B cell (primary cell): Measurements from ENCODE around the gene CROCC. TPM values are rescaled to one million over a fixed set of nuclear protein-coding genes. Genes with fewer than 3 reads are reported as not detected.

ENCODE experiments used
- ATAC-seq: fragments of 200-7000 bp; cut with Tn5 transposase; one replicate; pipeline ENCODE4 v1.10.0; 2021; ENCODE audit warnings: low read depth, mild to moderate bottlenecking, moderate number of reproducible peaks, moderate library complexity
- CTCF ChIA-PET: fragments of 350-600 bp; sonication (Branson Sonifier 250); formaldehyde crosslinking; loops from one replicate; lab custom pipeline; 2021; ENCODE audit warnings: antibody characterized with exemption, inconsistent platforms; lab: Charles Lee
- POLR2A ChIA-PET: fragments of 350-600 bp; sonication (Branson Sonifier 250); formaldehyde crosslinking; loops from one replicate; lab custom pipeline; 2021; ENCODE audit warnings: antibody characterized with exemption; lab: Charles Lee
- DNase-seq: peaks from one replicate; pipeline ENCODE4 v3.0.0; 2013
- H2AFZ ChIP-seq: 2 replicates; pipeline ENCODE4 v1.6.1; 2012; ENCODE audit warnings: mild to moderate bottlenecking, low read depth, low read length; ENCODE audit not compliant: insufficient read depth, poor library complexity, severe bottlenecking
- H3K27ac ChIP-seq, 2 donors: 1 replicate in 1 of 2; 2 replicates in 1 of 2; pipeline ENCODE4 v1.5.1; 2012 to 2013; ENCODE audit warnings: low read length in 2 of 2, mild to moderate bottlenecking in 2 of 2, moderate library complexity in 1 of 2
- H3K27me3 ChIP-seq, 4 experiments: fragments of 200-600 bp in 1 of 4; sonication (generic) in 1 of 4; replicated peaks in 1 of 4; 1 replicate in 2 of 4; 2 replicates in 2 of 4; pipeline versions ENCODE4 v1.6.1 to v1.7.0; 2013 to 2016; ENCODE audit warnings: low read length in 3 of 4, mild to moderate bottlenecking in 2 of 4, mixed read lengths in 1 of 4, moderate library complexity in 1 of 4; ENCODE audit not compliant: insufficient read depth in 4 of 4, control insufficient read depth in 3 of 4; ENCODE audit errors: control extremely low read depth in 1 of 4
- H3K36me3 ChIP-seq, 2 experiments: replicated peaks in 1 of 2; 1 replicate in 1 of 2; 2 replicates in 1 of 2; pipeline versions ENCODE4 v1.6.1 to v1.7.1; 2013; ENCODE audit warnings: low read length in 1 of 2; ENCODE audit not compliant: insufficient read depth in 2 of 2, control insufficient read depth in 1 of 2; ENCODE audit errors: control extremely low read depth in 1 of 2, extremely low read depth in 1 of 2
- H3K4me1 ChIP-seq, 2 donors: fragments of 200-600 bp in 1 of 2; sonication (generic) in 1 of 2; 1 replicate in 1 of 2; 2 replicates in 1 of 2; pipeline versions ENCODE4 v1.5.1 to v1.6.1; 2013 to 2017; ENCODE audit warnings: low read length in 2 of 2; ENCODE audit not compliant: control insufficient read depth in 2 of 2, insufficient read depth in 2 of 2
- H3K4me2 ChIP-seq: replicated peaks from 2 replicates; pipeline ENCODE3; 2012; ENCODE audit warnings: mild to moderate bottlenecking, low read depth, low read length; ENCODE audit not compliant: poor library complexity, severe bottlenecking
- H3K4me3 ChIP-seq, 5 experiments: fragments of 200-600 bp in 1 of 5; sonication (generic) in 1 of 5; 1 replicate in 3 of 5; 2 replicates in 2 of 5; pipeline versions ENCODE4 v1.5.1 to v1.7.0; 2011 to 2016; ENCODE audit warnings: low read length in 4 of 5, mild to moderate bottlenecking in 4 of 5, low read depth in 2 of 5, control low read depth in 1 of 5, moderate library complexity in 1 of 5; ENCODE audit not compliant: insufficient read depth in 1 of 5; ENCODE audit errors: control extremely low read depth in 1 of 5, extremely low read depth in 1 of 5
- H3K79me2 ChIP-seq: fragments of 200-600 bp; sonication (generic); one replicate; pipeline ENCODE4 v1.6.0; 2016; ENCODE audit warnings: low read length; ENCODE audit not compliant: control insufficient read depth, insufficient read depth
- H3K9ac ChIP-seq: fragments of 200-600 bp; sonication (generic); 2 replicates; pipeline ENCODE4 v1.6.1; 2017; ENCODE audit warnings: mild to moderate bottlenecking, low read length, moderate library complexity
- H3K9me3 ChIP-seq, 3 donors: one replicate each; pipeline versions ENCODE4 v1.6.1 to v1.7.1; 2013; ENCODE audit warnings: low read length in 2 of 3; ENCODE audit not compliant: control insufficient read depth in 2 of 3, insufficient read depth in 1 of 3; ENCODE audit errors: control extremely low read depth in 1 of 3
- H4K20me1 ChIP-seq: 2 replicates; pipeline ENCODE4 v1.6.0; 2012; ENCODE audit warnings: mild to moderate bottlenecking, low read length; ENCODE audit not compliant: insufficient read depth, control insufficient read depth, poor library complexity, severe bottlenecking
- H3K27ac Mint-ChIP-seq: one replicate; pipeline ENCODE4 v1.8.0; 2021; ENCODE audit warnings: mixed read lengths
- H3K27me3 Mint-ChIP-seq: one replicate; pipeline ENCODE4 v1.8.0; 2021; ENCODE audit warnings: mixed read lengths
- H3K4me1 Mint-ChIP-seq: one replicate; pipeline ENCODE4 v1.8.0; 2021; ENCODE audit warnings: mixed read lengths
- H3K4me3 Mint-ChIP-seq: one replicate; pipeline ENCODE4 v1.8.0; 2021; ENCODE audit warnings: mixed read lengths
- H3K9me3 Mint-ChIP-seq: one replicate; pipeline ENCODE4 v1.8.0; 2022; ENCODE audit warnings: mixed read lengths; ENCODE audit not compliant: insufficient read depth
- EZH2 ChIP-seq: IDR thresholded peaks from 2 replicates; pipeline ENCODE4 v1.6.1; 2012; ENCODE audit warnings: borderline replicate concordance, low read depth, mild to moderate bottlenecking, moderate library complexity, low read length; ENCODE audit not compliant: insufficient read depth, poor library complexity, severe bottlenecking
- WGBS: methylation state at CpG from one replicate; pipeline ENCODE4 v1.1.5; 2013; ENCODE audit warnings: missing lambda C conversion rate; ENCODE audit not compliant: insufficient coverage; 5-methylcytosine and 5-hydroxymethylcytosine counted together
- intact Hi-C: fragments of 100-400 bp; cut with micrococcal nuclease; formaldehyde crosslinking; loops from one replicate; pipeline ENCODE4 v1.10.0; 2022
- polyA plus RNA-seq: library from polyadenylated mRNA; depleted of rRNA; stranded (reverse); fragments of >200 nt; gene quantifications from 2 replicates; pipeline ENCODE4 v1.2.3, GENCODE V29; 2012
- total RNA-seq, 2 donors: library from RNA; stranded (reverse); fragments of 120-200 nt in 1 of 2; gene quantifications; 1 replicate in 1 of 2; 2 replicates in 1 of 2; pipeline versions ENCODE4 v1.2.3 to v1.2.4, GENCODE V29; 2013 to 2022
- TF ChIP-seq, protein P1 (sequence below): fragments of 200-600 bp; IDR thresholded peaks from one replicate; pipeline ENCODE4 v1.8.0; 2022; ENCODE audit warnings: antibody characterized with exemption, mild to moderate bottlenecking

Gene CROCC
- total and polyA plus RNA-seq, 2 donors (not counting 1 experiment from before 2014, with no cell fraction given): 66.2 to 120 TPM

DNA sequence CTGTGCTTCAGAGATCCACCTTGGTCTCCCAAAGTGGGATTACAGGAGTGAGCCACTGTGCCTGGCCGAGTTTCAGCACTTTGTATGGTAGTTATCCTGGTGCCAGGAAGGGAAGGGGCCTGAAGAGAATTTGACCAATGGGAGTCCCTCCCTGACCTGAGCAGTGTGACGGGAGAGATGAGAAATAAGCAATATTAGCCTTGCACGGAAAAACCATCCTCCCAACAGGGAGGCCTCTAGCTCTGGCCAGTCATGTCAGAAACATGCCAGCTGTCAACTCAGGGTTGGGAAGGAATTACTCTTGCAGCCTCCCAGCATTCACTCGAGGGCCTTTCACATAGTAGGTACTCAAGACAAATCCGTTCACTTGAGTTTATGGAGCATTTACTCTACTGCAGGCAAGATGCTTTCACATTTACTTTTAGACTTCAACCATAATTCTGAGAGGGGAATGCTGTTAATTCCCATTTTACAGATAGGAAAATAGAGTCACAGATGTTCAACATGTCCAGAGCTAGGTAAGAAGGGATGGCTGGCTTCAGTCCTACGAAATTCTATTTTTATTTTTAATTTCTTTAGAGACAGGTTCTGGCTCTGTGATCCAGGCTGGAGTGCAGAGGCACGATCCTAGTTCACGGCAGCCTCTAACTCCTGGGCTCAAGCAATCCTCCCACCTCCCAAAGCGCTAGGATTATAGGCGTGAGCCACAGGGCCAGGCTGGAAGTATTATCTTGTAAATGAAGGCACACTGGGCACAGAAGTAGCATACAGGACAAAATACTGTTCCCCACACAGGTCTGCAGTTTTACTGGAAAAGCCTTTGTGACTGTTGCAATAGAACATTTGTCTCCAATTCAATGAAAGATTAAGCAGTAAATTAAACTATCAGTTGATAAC is 93.2 kb downstream of the CROCC start:
- H4K20me1 ChIP-seq: peaks cover 12% of the 10 kb centered on the region
- H3K27ac Mint-ChIP-seq: no peak overlapping the region
- no peak for DNase-seq
- no peaks in the 10 kb centered on the region for H3K27me3 Mint-ChIP-seq
- no peaks in the 10 kb centered on the region for H3K9me3 Mint-ChIP-seq
- no peak overlapping the region for H3K27ac ChIP-seq
- no peaks in the 10 kb centered on the region for H3K9me3 ChIP-seq
- no peak for TF ChIP-seq EZH2
- TF ChIP-seq, protein P1, sequence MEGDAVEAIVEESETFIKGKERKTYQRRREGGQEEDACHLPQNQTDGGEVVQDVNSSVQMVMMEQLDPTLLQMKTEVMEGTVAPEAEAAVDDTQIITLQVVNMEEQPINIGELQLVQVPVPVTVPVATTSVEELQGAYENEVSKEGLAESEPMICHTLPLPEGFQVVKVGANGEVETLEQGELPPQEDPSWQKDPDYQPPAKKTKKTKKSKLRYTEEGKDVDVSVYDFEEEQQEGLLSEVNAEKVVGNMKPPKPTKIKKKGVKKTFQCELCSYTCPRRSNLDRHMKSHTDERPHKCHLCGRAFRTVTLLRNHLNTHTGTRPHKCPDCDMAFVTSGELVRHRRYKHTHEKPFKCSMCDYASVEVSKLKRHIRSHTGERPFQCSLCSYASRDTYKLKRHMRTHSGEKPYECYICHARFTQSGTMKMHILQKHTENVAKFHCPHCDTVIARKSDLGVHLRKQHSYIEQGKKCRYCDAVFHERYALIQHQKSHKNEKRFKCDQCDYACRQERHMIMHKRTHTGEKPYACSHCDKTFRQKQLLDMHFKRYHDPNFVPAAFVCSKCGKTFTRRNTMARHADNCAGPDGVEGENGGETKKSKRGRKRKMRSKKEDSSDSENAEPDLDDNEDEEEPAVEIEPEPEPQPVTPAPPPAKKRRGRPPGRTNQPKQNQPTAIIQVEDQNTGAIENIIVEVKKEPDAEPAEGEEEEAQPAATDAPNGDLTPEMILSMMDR: no peak
- intact Hi-C loops: no loop called here
- ATAC-seq: no peak
- peaks cover 24 to 38% of the 10 kb centered on the region in 2 donors for H3K4me1 ChIP-seq
- H2AFZ ChIP-seq: no peak overlapping the region
- H3K4me3 ChIP-seq: no peak overlapping the region
- CTCF ChIA-PET: no interaction called here
- H3K4me1 Mint-ChIP-seq: peaks cover 31% of the 10 kb centered on the region
- peaks cover 18% of the 10 kb centered on the region for H3K79me2 ChIP-seq
- no peaks in the 10 kb centered on the region for H3K27me3 ChIP-seq
- peaks cover 4 to 15% of the 10 kb centered on the region in 2 experiments for H3K36me3 ChIP-seq
- H3K4me3 Mint-ChIP-seq: no peak overlapping the region
- no peak overlapping the region for H3K9ac ChIP-seq
- 100% methylated on average over 4 of the region's 10 CpGs for WGBS
- no peak overlapping the region for H3K4me2 ChIP-seq
- POLR2A ChIA-PET: no interaction called here

DNA sequence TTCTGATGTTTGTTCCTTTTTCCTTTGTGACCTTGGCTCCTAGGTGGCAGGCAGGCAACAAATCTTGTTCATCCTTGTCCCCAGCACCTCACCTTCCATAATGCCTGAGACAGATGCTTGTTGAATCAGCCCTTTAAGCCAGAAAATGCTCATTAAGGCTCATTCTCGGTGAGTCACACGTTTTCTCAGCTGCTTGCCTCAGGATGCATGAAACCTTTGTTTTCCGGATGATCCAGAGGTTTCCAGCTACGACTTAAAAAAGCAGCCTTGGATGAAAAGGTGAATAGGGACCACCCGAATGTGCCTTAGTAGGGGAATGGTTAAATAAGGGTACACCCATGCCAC is 94.6 kb downstream of the CROCC start:
- peaks cover 5% of the 10 kb centered on the region for H3K79me2 ChIP-seq
- no peak overlapping the region for H3K27ac ChIP-seq
- Mint-ChIP-seq H3K4me1 (peaks cover 20% of the 10 kb centered on the region), H3K27me3 (no peaks in the 10 kb centered on the region), H3K27ac (no peak overlapping the region), H3K4me3 (no peak overlapping the region), H3K9me3 (no peaks in the 10 kb centered on the region)
- intact Hi-C loops: no loop called here
- ATAC-seq: no peak
- 100% methylated on average over 2 of the region's 5 CpGs for WGBS
- no peak for DNase-seq
- H3K27me3 ChIP-seq: no peaks in the 10 kb centered on the region
- peaks cover 4 to 28% of the 10 kb centered on the region in 2 experiments for H3K36me3 ChIP-seq
- H3K4me3 ChIP-seq: no peak overlapping the region
- ChIA-PET POLR2A (interaction anchor here (0.6 kb wide), 1 partner anchor 28 kb away, joined by 3 read pairs; no protein-coding TSS in a partner anchor), CTCF (no interaction called here)
- no peaks in the 10 kb centered on the region for H3K9me3 ChIP-seq
- TF ChIP-seq, protein P1: no peak
- no peak for TF ChIP-seq EZH2
- H3K4me2 ChIP-seq: no peak overlapping the region
- no peak overlapping the region for H2AFZ ChIP-seq
- no peaks in the 10 kb centered on the region for H4K20me1 ChIP-seq
- H3K4me1 ChIP-seq: peaks cover 12 to 24% of the 10 kb centered on the region in 2 donors
- no peak overlapping the region for H3K9ac ChIP-seq
